Cardiac muscle cell (in vitro differentiated cells and primary cell): ENCODE measurements around the gene WWP2. TPM values are rescaled to one million over a fixed set of nuclear protein-coding genes. Genes with fewer than 3 reads are reported as not detected.
"Not testable (repeated sequence)": the region's sequence is repeated elsewhere in the genome, so short reads cannot be mapped to it uniquely, and the experiment has no call there.

Experiments
- DNase-seq, 2 donors: peaks; one replicate each; pipeline versions ENCODE4 v3.0.0 to v3.0.0-alpha.2; 2010 to 2017; ENCODE audit warnings: low read depth in 1 of 2, low spot score in 1 of 2
- H3K27ac ChIP-seq: fragments of 200-600 bp; sonication (generic); 2 replicates; pipeline ENCODE4 v1.5.1; 2016
- H3K27me3 ChIP-seq: fragments of 200-600 bp; sonication (generic); 2 replicates; pipeline ENCODE4 v1.6.0; 2016; ENCODE audit warnings: control low read depth
- H3K36me3 ChIP-seq: fragments of 200-600 bp; sonication (generic); 2 replicates; pipeline ENCODE4 v1.5.1; 2016; ENCODE audit warnings: control low read depth
- H3K4me1 ChIP-seq: fragments of 200-600 bp; sonication (generic); 2 replicates; pipeline ENCODE4 v1.8.1; 2017; ENCODE audit warnings: low read depth, mild to moderate bottlenecking, mixed run types
- H3K4me3 ChIP-seq: fragments of 200-600 bp; sonication (generic); 2 replicates; pipeline ENCODE4 v1.5.1; 2016; ENCODE audit warnings: mild to moderate bottlenecking
- H3K9me3 ChIP-seq: fragments of 200-600 bp; sonication (generic); 2 replicates; pipeline ENCODE4 v1.5.1; 2017; ENCODE audit warnings: low read depth, mild to moderate bottlenecking, control low read depth
- polyA plus RNA-seq: library from polyadenylated mRNA; unstranded; fragments of >200 nt; fragmentation: Nextera tagmentation; extraction: Ambion mirVana; gene quantifications from 2 replicates; pipeline ENCODE4 v1.2.1, GENCODE V29; 2016
- total RNA-seq: library from RNA; depleted of rRNA; stranded (reverse); fragments of >200 nt; gene quantifications from 2 replicates; pipeline ENCODE4 v1.2.3, GENCODE V29; 2016

WWP2 gene
- total and polyA plus RNA-seq, 2 experiments from 2014 or later = 21.3 to 27.8 TPM

- H3K4me3 ChIP-seq, H3K4me1 ChIP-seq, H3K27ac ChIP-seq, H3K27me3 ChIP-seq, H3K36me3 ChIP-seq, H3K9me3 ChIP-seq, DNase-seq: not testable (repeated sequence)
Measured at GRCh38 chr16:69965661-69966054, 203.5 kb downstream of the WWP2 start.

GRCh38 chr16:69967688-69968087, 205.6 kb downstream of the WWP2 start:
- not testable (repeated sequence) for H3K27ac ChIP-seq, H3K27me3 ChIP-seq, H3K4me3 ChIP-seq, DNase-seq, H3K4me1 ChIP-seq, H3K36me3 ChIP-seq, H3K9me3 ChIP-seq

- H3K36me3 ChIP-seq, H3K4me1 ChIP-seq, DNase-seq, H3K4me3 ChIP-seq, H3K27me3 ChIP-seq, H3K9me3 ChIP-seq, H3K27ac ChIP-seq: not testable (repeated sequence)
Measured at GRCh38 chr16:69968125-69968524, 206.0 kb downstream of the WWP2 start.

- not testable (repeated sequence) for H3K4me1 ChIP-seq, DNase-seq, H3K4me3 ChIP-seq, H3K27ac ChIP-seq, H3K9me3 ChIP-seq, H3K36me3 ChIP-seq, H3K27me3 ChIP-seq
Measured at GRCh38 chr16:69969657-69970056, 207.5 kb downstream of the WWP2 start.

- H3K27ac ChIP-seq, H3K4me1 ChIP-seq: not testable (repeated sequence)
Measured at GRCh38 chr16:69972120-69972519, 210.0 kb downstream of the WWP2 start.

GRCh38 chr16:69972935-69973334, 210.8 kb downstream of the WWP2 start:
- not testable (repeated sequence) for H3K4me1 ChIP-seq, H3K36me3 ChIP-seq, H3K9me3 ChIP-seq, DNase-seq, H3K27ac ChIP-seq, H3K4me3 ChIP-seq, H3K27me3 ChIP-seq

More at GRCh38 chr16:69972120-69972519, 210.0 kb downstream of the WWP2 start:
- H3K27me3 ChIP-seq, DNase-seq, H3K36me3 ChIP-seq, H3K9me3 ChIP-seq, H3K4me3 ChIP-seq: not testable (repeated sequence)

- not testable (repeated sequence) for H3K27ac ChIP-seq, DNase-seq
Measured at GRCh38 chr16:69985196-69985595, 223.1 kb downstream of the WWP2 start.

More at GRCh38 chr16:69985196-69985595, 223.1 kb downstream of the WWP2 start:
- H3K36me3 ChIP-seq, H3K4me3 ChIP-seq, H3K4me1 ChIP-seq, H3K9me3 ChIP-seq, H3K27me3 ChIP-seq: not testable (repeated sequence)

Other genes starting within 250 kb of the WWP2 start
- gene NFAT5, start 196.4 kb upstream of the WWP2 start, total RNA-seq = 10.6 and 15.9 TPM in 2 replicates
- gene NFAT5, start 196.4 kb upstream of the WWP2 start, polyA plus RNA-seq = 6.2 and 8.9 TPM in 2 replicates
- 2.1 and 6.2 TPM in 2 replicates for gene NQO1, start 35.8 kb upstream of the WWP2 start, total RNA-seq
- gene NQO1, start 35.8 kb upstream of the WWP2 start, polyA plus RNA-seq = 7.1 and 10.8 TPM in 2 replicates
- gene NOB1, start 7.4 kb upstream of the WWP2 start, total RNA-seq = 19.9 and 34.0 TPM in 2 replicates
- 26.8 and 35.3 TPM in 2 replicates for gene NOB1, start 7.4 kb upstream of the WWP2 start, polyA plus RNA-seq
- gene CLEC18A, start 189.0 kb downstream of the WWP2 start, total RNA-seq = 0.09 TPM in 1 of 2 replicates, not detected in the other
- gene CLEC18A, start 189.0 kb downstream of the WWP2 start, polyA plus RNA-seq = 0.40 and 0.55 TPM in 2 replicates